Measurements from ENCODE around the gene ATP13A3.

- no peak for TF ChIP-seq POLR2A (IDR thresholded peaks at IDR 0.05)
- TF ChIP-seq CTCF (IDR thresholded peaks at IDR 0.05): no peak
- no peak for TF ChIP-seq POLR2AphosphoS5 (IDR thresholded peaks at IDR 0.05)
- TF ChIP-seq EP300 (IDR thresholded peaks at IDR 0.05; ENCODE audit: low read depth): no peak
Measured at GRCh38 chr3:194494951-194495374, 8.2 kb upstream of the ATP13A3 start.

Data from transverse colon (tissue), 4 donors.